Bronchial epithelial cell (primary cell): ENCODE results near the gene SLC24A3. TPM values are rescaled to one million over a fixed set of nuclear protein-coding genes. Genes with fewer than 3 reads are reported as not detected.

Source experiments
- DNase-seq: peaks from one replicate; pipeline ENCODE4 v3.0.0-alpha.2; 2010; ENCODE audit warnings: low read depth
- FAIRE-seq: peaks from 2 replicates; lab custom pipeline; 2011; peaks lifted over from hg19 to GRCh38; lab: Jason Lieb, UNC
- H3K27me3 ChIP-seq: 2 replicates; pipeline ENCODE4 v1.5.1; 2011; ENCODE audit warnings: low read length; ENCODE audit not compliant: control insufficient read depth, insufficient read depth
- H3K36me3 ChIP-seq: 2 replicates; pipeline ENCODE4 v1.5.1; 2011; ENCODE audit warnings: low read length; ENCODE audit not compliant: control insufficient read depth, insufficient read depth
- H3K4me3 ChIP-seq: 2 replicates; pipeline ENCODE4 v1.5.1; 2011; ENCODE audit warnings: mild to moderate bottlenecking, low read depth, low read length, control low read depth
- CTCF ChIP-seq: IDR thresholded peaks from 2 replicates; pipeline ENCODE4 v1.5.1; 2011; ENCODE audit warnings: mild to moderate bottlenecking, moderate library complexity, low read length, control low read depth, inconsistent platforms; ENCODE audit not compliant: insufficient read depth, severe bottlenecking
- total RNA-seq: library from RNA; depleted of rRNA; stranded (reverse); fragments of >200 nt; gene quantifications from 2 replicates; pipeline ENCODE4 v1.2.1, GENCODE V29; 2014

Gene SLC24A3
- total RNA-seq, 1 donor from 2014 or later, result under 0.01 TPM

GRCh38 chr20:19423097-19423899 lies 210.9 kb downstream of the SLC24A3 start:
- no peak for DNase-seq
- Histone ChIP-seq H3K36me3 (no peaks in the 10 kb centered on the region), H3K4me3 (no peak overlapping the region), H3K27me3 (no peaks in the 10 kb centered on the region)
- no peak for TF ChIP-seq CTCF
- no peak for FAIRE-seq

DNA sequence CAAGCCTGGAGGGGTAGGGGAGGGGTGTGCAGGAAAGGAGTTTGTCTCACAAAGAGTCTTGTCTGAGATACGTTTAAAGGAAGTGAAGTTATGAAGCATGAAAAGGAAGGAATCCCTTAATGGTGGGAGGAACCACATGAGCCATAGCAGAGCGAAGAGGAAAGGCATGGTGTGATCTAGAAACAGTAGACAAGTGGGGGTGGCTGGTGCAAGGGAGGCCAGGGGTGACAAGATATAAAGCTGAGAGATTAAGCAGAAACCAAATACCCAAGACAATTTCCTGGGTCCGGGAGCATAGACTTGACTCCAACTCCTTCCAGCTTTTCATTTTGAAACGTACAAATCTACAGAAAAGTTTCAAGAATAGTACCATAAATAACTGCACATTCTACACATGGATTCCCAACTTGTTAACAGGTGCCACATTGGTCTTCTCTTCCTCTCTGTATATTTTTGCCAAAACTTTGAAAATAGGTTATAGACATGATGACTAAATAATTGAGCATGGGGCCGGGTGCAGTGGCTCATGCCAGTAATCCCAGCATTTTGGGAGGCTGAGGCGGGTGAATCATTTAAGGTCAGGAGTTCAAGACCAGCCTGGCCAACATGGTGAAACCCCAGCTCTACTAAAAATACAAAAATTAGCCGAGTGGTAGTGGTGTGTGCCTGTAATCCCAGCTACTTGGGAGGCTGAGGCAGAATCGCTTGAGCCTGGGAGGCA lies 211.6 kb downstream of the SLC24A3 start:
- no peaks in the 10 kb centered on the region for H3K27me3 ChIP-seq
- H3K4me3 ChIP-seq, result no peak overlapping the region
- no peak for DNase-seq
- no peak for TF ChIP-seq CTCF
- H3K36me3 ChIP-seq, result no peaks in the 10 kb centered on the region
- FAIRE-seq, result no peak

- no peak for FAIRE-seq
- DNase-seq, result no peak
- Histone ChIP-seq H3K27me3 (no peaks in the 10 kb centered on the region), H3K36me3 (no peaks in the 10 kb centered on the region), H3K4me3 (no peak overlapping the region)
- no peak for TF ChIP-seq CTCF
Measured at GRCh38 chr20:19426356-19426755, 213.9 kb downstream of the SLC24A3 start.

DNA sequence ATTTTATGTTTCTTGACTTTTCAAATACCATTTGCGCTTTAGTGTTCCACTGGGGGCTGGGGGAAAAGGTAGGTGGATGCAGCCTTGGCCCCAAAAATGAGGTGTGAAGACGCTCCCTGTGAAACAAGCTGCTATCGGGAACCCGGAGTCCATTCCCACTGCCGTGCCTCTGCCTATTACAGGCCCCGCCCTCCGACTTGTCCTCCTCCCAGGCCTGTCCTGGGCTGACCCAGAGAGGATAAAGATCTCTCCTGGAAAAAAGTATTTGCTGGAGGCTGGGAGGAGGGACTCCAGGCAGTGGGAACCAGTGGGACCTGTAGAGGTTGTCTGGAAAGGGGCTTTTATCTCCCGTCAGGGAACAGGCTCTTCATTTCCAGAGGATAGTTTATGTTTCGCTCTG lies 215.0 kb downstream of the SLC24A3 start:
- H3K27me3 ChIP-seq, result no peaks in the 10 kb centered on the region
- no peak overlapping the region for H3K4me3 ChIP-seq
- FAIRE-seq (no peak), DNase-seq (no peak)
- no peak for TF ChIP-seq CTCF
- no peaks in the 10 kb centered on the region for H3K36me3 ChIP-seq

DNA sequence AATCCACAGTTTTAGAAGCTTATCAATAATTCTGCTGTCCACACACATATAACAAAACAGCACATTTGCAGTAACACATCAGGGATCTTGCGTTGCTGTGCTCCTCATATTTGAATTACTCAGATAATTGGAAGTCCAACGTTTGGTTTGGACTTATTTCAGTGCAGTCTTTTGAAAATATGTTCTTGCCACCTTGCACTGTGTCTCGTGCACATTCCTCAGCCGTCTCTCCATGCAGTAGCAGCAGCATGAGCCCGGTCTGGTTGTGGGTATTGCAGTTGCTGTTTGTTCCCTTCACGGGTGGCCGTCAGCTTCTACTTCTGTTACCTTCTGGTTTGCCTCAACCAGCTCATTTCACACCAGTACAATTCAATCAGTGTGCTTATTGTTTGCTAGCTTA lies 215.5 kb downstream of the SLC24A3 start:
- H3K4me3 ChIP-seq, result no peak overlapping the region
- FAIRE-seq (no peak), DNase-seq (no peak)
- H3K36me3 ChIP-seq, result no peaks in the 10 kb centered on the region
- H3K27me3 ChIP-seq, result no peaks in the 10 kb centered on the region
- no peak for TF ChIP-seq CTCF
